Measurements from ENCODE around the gene FRMD4A.

FRMD4A gene

GRCh38 chr10:14191871-14192270 is 138.9 kb downstream of the FRMD4A start:
- H3K9me3 ChIP-seq (replicated peaks in 1 of 2; ENCODE audit: control insufficient read depth in 2 of 2, insufficient read depth in 1 of 2, low read depth in 1 of 2, low read length in 2 of 2) = no peaks in the 10 kb centered on the region
- H2BK12ac ChIP-seq (ENCODE audit: low read length) = no peak overlapping the region
- no peak overlapping the region for H3K4ac ChIP-seq (ENCODE audit: low read length)
- H3K36me3 ChIP-seq (replicated peaks in 1 of 2; ENCODE audit: control insufficient read depth in 2 of 2, insufficient read depth in 2 of 2, low read length in 2 of 2) = no peaks in the 10 kb centered on the region
- H3K27me3 ChIP-seq (ENCODE audit: control insufficient read depth in 3 of 3, insufficient read depth in 3 of 3, low read depth in 1 of 3, low read length in 3 of 3) = no peaks in the 10 kb centered on the region
- no peak overlapping the region for H3K23ac ChIP-seq (ENCODE audit: low read depth, low read length, poor library complexity)
- H3K9ac ChIP-seq (ENCODE audit: low read depth, low read length, poor library complexity) = no peak overlapping the region
- H3K4me1 ChIP-seq (ENCODE audit: control insufficient read depth in 2 of 2, insufficient read depth in 1 of 2, low read depth in 1 of 2, low read length in 2 of 2) = peaks cover 3 to 17% of the 10 kb centered on the region in 2 donors
- H2AFZ ChIP-seq (ENCODE audit: low read length) = no peak overlapping the region
- H4K8ac ChIP-seq (ENCODE audit: low read depth, low read length) = no peak overlapping the region
- H3K27ac ChIP-seq (replicated peaks; ENCODE audit: low read length) = no peak overlapping the region
- WGBS, 2 donors (ENCODE audit: extremely low coverage in 2 of 2, insufficient read length in 2 of 2, insufficient replicate concordance in 1 of 2) = no CpG with 5 or more reads among the region's 1 CpG
- H3K18ac ChIP-seq (ENCODE audit: low read length) = no peak overlapping the region
- no peak overlapping the region for H3K4me2 ChIP-seq (ENCODE audit: insufficient read depth, low read length, poor library complexity, severe bottlenecking)
- H3K4me3 ChIP-seq (ENCODE audit: low read length in 2 of 2) = no peak overlapping the region
- no peak overlapping the region for H2BK120ac ChIP-seq (ENCODE audit: low read depth, low read length)
- H2AK5ac ChIP-seq (ENCODE audit: low read depth, low read length) = no peak overlapping the region
- H3K79me1 ChIP-seq (ENCODE audit: low read depth, low read length) = no peaks in the 10 kb centered on the region
- no peak for DNase-seq (ENCODE audit: low spot score)
- no peak overlapping the region for H4K91ac ChIP-seq (ENCODE audit: low read depth, low read length, poor library complexity)
- no peak overlapping the region for H2BK15ac ChIP-seq (ENCODE audit: low read length)
- H3K14ac ChIP-seq (ENCODE audit: low read length) = no peak overlapping the region
- H2BK5ac ChIP-seq (ENCODE audit: low read length) = no peak overlapping the region

- no peaks in the 10 kb centered on the region for H3K9me3 ChIP-seq (replicated peaks in 1 of 2; ENCODE audit: control insufficient read depth in 2 of 2, insufficient read depth in 1 of 2, low read depth in 1 of 2, low read length in 2 of 2)
- H3K79me1 ChIP-seq (ENCODE audit: low read depth, low read length) = no peaks in the 10 kb centered on the region
- no peak overlapping the region for H3K9ac ChIP-seq (ENCODE audit: low read depth, low read length, poor library complexity)
- no peak overlapping the region for H2BK5ac ChIP-seq (ENCODE audit: low read length)
- no peak overlapping the region for H3K4ac ChIP-seq (ENCODE audit: low read length)
- no peak overlapping the region for H2BK15ac ChIP-seq (ENCODE audit: low read length)
- H3K4me1 ChIP-seq (ENCODE audit: control insufficient read depth in 2 of 2, insufficient read depth in 1 of 2, low read depth in 1 of 2, low read length in 2 of 2) = peaks cover 3 to 17% of the 10 kb centered on the region in 2 donors
- H4K91ac ChIP-seq (ENCODE audit: low read depth, low read length, poor library complexity) = no peak overlapping the region
- DNase-seq (ENCODE audit: low spot score) = no peak
- no peak overlapping the region for H3K4me3 ChIP-seq (ENCODE audit: low read length in 2 of 2)
- no peaks in the 10 kb centered on the region for H3K27me3 ChIP-seq (ENCODE audit: control insufficient read depth in 3 of 3, insufficient read depth in 3 of 3, low read depth in 1 of 3, low read length in 3 of 3)
- no peak overlapping the region for H2BK12ac ChIP-seq (ENCODE audit: low read length)
- no peak overlapping the region for H3K18ac ChIP-seq (ENCODE audit: low read length)
- WGBS, 2 donors (ENCODE audit: extremely low coverage in 2 of 2, insufficient read length in 2 of 2, insufficient replicate concordance in 1 of 2) = no CpG with 5 or more reads among the region's 5 CpGs
- H3K23ac ChIP-seq (ENCODE audit: low read depth, low read length, poor library complexity) = no peak overlapping the region
- H2AK5ac ChIP-seq (ENCODE audit: low read depth, low read length) = no peak overlapping the region
- no peak overlapping the region for H2BK120ac ChIP-seq (ENCODE audit: low read depth, low read length)
- H3K4me2 ChIP-seq (ENCODE audit: insufficient read depth, low read length, poor library complexity, severe bottlenecking) = no peak overlapping the region
- peak overlapping the region; percentile 57 for H2AFZ ChIP-seq (ENCODE audit: low read length)
- no peak overlapping the region for H3K14ac ChIP-seq (ENCODE audit: low read length)
- H4K8ac ChIP-seq (ENCODE audit: low read depth, low read length) = no peak overlapping the region
- H3K27ac ChIP-seq (replicated peaks; ENCODE audit: low read length) = no peak overlapping the region
- no peaks in the 10 kb centered on the region for H3K36me3 ChIP-seq (replicated peaks in 1 of 2; ENCODE audit: control insufficient read depth in 2 of 2, insufficient read depth in 2 of 2, low read length in 2 of 2)
These were observed 139.3 kb downstream of the FRMD4A start for GRCh38 chr10:14191407-14191806.

- H3K36me3 ChIP-seq (replicated peaks in 1 of 2; ENCODE audit: control insufficient read depth in 2 of 2, insufficient read depth in 2 of 2, low read length in 2 of 2) = no peaks in the 10 kb centered on the region
- WGBS, 2 donors (ENCODE audit: extremely low coverage in 2 of 2, insufficient read length in 2 of 2, insufficient replicate concordance in 1 of 2) = no CpG with 5 or more reads among the region's 4 CpGs
- no peak overlapping the region for H3K4me3 ChIP-seq (ENCODE audit: low read length in 2 of 2)
- H2AFZ ChIP-seq (ENCODE audit: low read length) = peak overlapping the region; percentile 57
- no peaks in the 10 kb centered on the region for H3K27me3 ChIP-seq (ENCODE audit: control insufficient read depth in 3 of 3, insufficient read depth in 3 of 3, low read depth in 1 of 3, low read length in 3 of 3)
- H2BK5ac ChIP-seq (ENCODE audit: low read length) = no peak overlapping the region
- H4K91ac ChIP-seq (ENCODE audit: low read depth, low read length, poor library complexity) = no peak overlapping the region
- H2BK12ac ChIP-seq (ENCODE audit: low read length) = no peak overlapping the region
- H3K23ac ChIP-seq (ENCODE audit: low read depth, low read length, poor library complexity) = no peak overlapping the region
- H3K79me1 ChIP-seq (ENCODE audit: low read depth, low read length) = no peaks in the 10 kb centered on the region
- H3K9me3 ChIP-seq (replicated peaks in 1 of 2; ENCODE audit: control insufficient read depth in 2 of 2, insufficient read depth in 1 of 2, low read depth in 1 of 2, low read length in 2 of 2) = no peaks in the 10 kb centered on the region
- H3K27ac ChIP-seq (replicated peaks; ENCODE audit: low read length) = no peak overlapping the region
- H2AK5ac ChIP-seq (ENCODE audit: low read depth, low read length) = no peak overlapping the region
- no peak overlapping the region for H4K8ac ChIP-seq (ENCODE audit: low read depth, low read length)
- H2BK15ac ChIP-seq (ENCODE audit: low read length) = no peak overlapping the region
- no peak overlapping the region for H3K18ac ChIP-seq (ENCODE audit: low read length)
- H3K4me2 ChIP-seq (ENCODE audit: insufficient read depth, low read length, poor library complexity, severe bottlenecking) = no peak overlapping the region
- H3K14ac ChIP-seq (ENCODE audit: low read length) = no peak overlapping the region
- no peak overlapping the region for H3K4ac ChIP-seq (ENCODE audit: low read length)
- no peak overlapping the region for H3K9ac ChIP-seq (ENCODE audit: low read depth, low read length, poor library complexity)
- no peak for DNase-seq (ENCODE audit: low spot score)
- H2BK120ac ChIP-seq (ENCODE audit: low read depth, low read length) = peak overlapping the region; percentile 7
- peaks cover 4 to 17% of the 10 kb centered on the region in 2 donors for H3K4me1 ChIP-seq (ENCODE audit: control insufficient read depth in 2 of 2, insufficient read depth in 1 of 2, low read depth in 1 of 2, low read length in 2 of 2)
These were observed 140.0 kb downstream of the FRMD4A start for GRCh38 chr10:14190702-14191101.

GRCh38 chr10:14186245-14186644 is 144.5 kb downstream of the FRMD4A start:
- Histone ChIP-seq H3K9me3 (replicated peaks in 1 of 2; ENCODE audit: control insufficient read depth in 2 of 2, insufficient read depth in 1 of 2, low read depth in 1 of 2, low read length in 2 of 2) (no peaks in the 10 kb centered on the region), H3K14ac (ENCODE audit: low read length) (no peak overlapping the region), H3K4me2 (ENCODE audit: insufficient read depth, low read length, poor library complexity, severe bottlenecking) (no peak overlapping the region), H3K27me3 (ENCODE audit: control insufficient read depth in 3 of 3, insufficient read depth in 3 of 3, low read depth in 1 of 3, low read length in 3 of 3) (no peaks in the 10 kb centered on the region), H3K4me3 (ENCODE audit: low read length in 2 of 2) (no peak overlapping the region), H4K8ac (ENCODE audit: low read depth, low read length) (no peak overlapping the region), H2AFZ (ENCODE audit: low read length) (no peak overlapping the region), H2AK5ac (ENCODE audit: low read depth, low read length) (no peak overlapping the region), H2BK15ac (ENCODE audit: low read length) (no peak overlapping the region), H3K27ac (replicated peaks; ENCODE audit: low read length) (no peak overlapping the region), H4K91ac (ENCODE audit: low read depth, low read length, poor library complexity) (no peak overlapping the region), H3K36me3 (replicated peaks in 1 of 2; ENCODE audit: control insufficient read depth in 2 of 2, insufficient read depth in 2 of 2, low read length in 2 of 2) (no peaks in the 10 kb centered on the region), H3K9ac (ENCODE audit: low read depth, low read length, poor library complexity) (no peak overlapping the region), H3K4ac (ENCODE audit: low read length) (no peak overlapping the region), H3K79me1 (ENCODE audit: low read depth, low read length) (no peaks in the 10 kb centered on the region), H2BK12ac (ENCODE audit: low read length) (no peak overlapping the region), H3K4me1 (ENCODE audit: control insufficient read depth in 2 of 2, insufficient read depth in 1 of 2, low read depth in 1 of 2, low read length in 2 of 2) (peaks cover 4 to 7% of the 10 kb centered on the region in 2 donors), H2BK120ac (ENCODE audit: low read depth, low read length) (no peak overlapping the region), H2BK5ac (ENCODE audit: low read length) (peak overlapping the region; percentile 2), H3K18ac (ENCODE audit: low read length) (no peak overlapping the region), H3K23ac (ENCODE audit: low read depth, low read length, poor library complexity) (no peak overlapping the region)
- 100% methylated on average over 2 of the region's 6 CpGs; no CpG with 5 or more reads in 1 of the 2 donors for WGBS, 2 donors (ENCODE audit: extremely low coverage in 2 of 2, insufficient read length in 2 of 2, insufficient replicate concordance in 1 of 2)
- no peak for DNase-seq (ENCODE audit: low spot score)

Measured in neuronal stem cell (in vitro differentiated cells).